ENCODE results near the gene PPDPF. TPM values are rescaled to one million over a fixed set of nuclear protein-coding genes. Genes with fewer than 3 reads are reported as not detected.

Gene PPDPF
- total RNA-seq, 1 experiment from 2014 or later, result 148 TPM

DNA sequence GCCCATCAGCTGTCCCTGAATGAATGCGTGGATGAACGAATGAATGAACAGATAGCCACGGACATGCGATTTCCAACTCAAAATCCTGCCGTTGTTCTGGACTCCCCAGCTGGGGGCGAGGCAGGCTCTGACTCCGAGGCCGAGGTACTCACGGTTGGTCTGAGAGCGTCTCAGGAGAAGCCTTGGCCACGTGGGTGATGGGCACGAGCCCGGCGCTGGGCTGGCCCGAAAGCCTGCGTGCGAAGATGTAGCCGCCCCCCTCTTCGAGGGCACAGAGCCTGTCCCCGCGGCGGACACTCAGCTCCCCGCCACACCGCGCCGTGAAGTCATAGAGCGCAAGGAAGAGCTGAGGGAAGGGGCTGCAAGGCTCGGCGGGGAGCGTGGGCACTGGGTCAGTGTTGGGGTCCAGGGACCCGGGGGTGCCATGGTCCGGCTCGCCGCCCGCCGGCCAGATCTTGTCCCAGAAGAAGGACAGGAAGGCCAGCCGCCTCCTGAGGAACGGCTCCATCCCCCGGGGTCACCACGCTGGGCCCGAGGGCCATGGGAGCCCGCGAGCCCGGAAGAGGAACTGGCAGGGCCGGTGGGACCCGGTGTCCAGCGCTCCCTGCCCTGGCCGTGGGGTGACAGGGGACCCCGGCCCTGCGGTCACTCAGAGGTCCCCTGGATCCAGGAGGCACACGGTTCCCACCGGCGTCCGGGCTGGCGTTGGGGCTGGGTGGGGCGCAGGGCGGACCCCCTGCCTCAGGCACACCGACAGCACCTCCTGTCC, 26.6 kb downstream of the PPDPF start:
- Histone ChIP-seq H3K27ac (ENCODE audit: low read depth, low read length, poor library complexity, severe bottlenecking) (no peak overlapping the region), H3K4me1 (ENCODE audit: insufficient read depth, low read length, poor library complexity, severe bottlenecking) (no peaks in the 10 kb centered on the region), H3K4me3 (ENCODE audit: low read depth, low read length, poor library complexity, severe bottlenecking) (no peak overlapping the region), H3K36me3 (ENCODE audit: insufficient read depth, low read length, poor library complexity, severe bottlenecking) (no peaks in the 10 kb centered on the region), H3K27me3 (replicated peaks; ENCODE audit: insufficient read depth, low read depth, low read length, poor library complexity) (peaks cover 48% of the 10 kb centered on the region), H3K9me3 (ENCODE audit: low read depth, low read length, poor library complexity, severe bottlenecking) (no peaks in the 10 kb centered on the region)
- intact Hi-C loops (cut with micrococcal nuclease; ENCODE audit: unreplicated experiment), result no loop called here
- DNase-seq (ENCODE audit: low spot score), result no peak
- POLR2A ChIA-PET (ENCODE audit: low non-redundant PET), result no interaction called here
- no TSS peak for BruUV-seq (replicated peaks)
- TF ChIP-seq, protein P1, sequence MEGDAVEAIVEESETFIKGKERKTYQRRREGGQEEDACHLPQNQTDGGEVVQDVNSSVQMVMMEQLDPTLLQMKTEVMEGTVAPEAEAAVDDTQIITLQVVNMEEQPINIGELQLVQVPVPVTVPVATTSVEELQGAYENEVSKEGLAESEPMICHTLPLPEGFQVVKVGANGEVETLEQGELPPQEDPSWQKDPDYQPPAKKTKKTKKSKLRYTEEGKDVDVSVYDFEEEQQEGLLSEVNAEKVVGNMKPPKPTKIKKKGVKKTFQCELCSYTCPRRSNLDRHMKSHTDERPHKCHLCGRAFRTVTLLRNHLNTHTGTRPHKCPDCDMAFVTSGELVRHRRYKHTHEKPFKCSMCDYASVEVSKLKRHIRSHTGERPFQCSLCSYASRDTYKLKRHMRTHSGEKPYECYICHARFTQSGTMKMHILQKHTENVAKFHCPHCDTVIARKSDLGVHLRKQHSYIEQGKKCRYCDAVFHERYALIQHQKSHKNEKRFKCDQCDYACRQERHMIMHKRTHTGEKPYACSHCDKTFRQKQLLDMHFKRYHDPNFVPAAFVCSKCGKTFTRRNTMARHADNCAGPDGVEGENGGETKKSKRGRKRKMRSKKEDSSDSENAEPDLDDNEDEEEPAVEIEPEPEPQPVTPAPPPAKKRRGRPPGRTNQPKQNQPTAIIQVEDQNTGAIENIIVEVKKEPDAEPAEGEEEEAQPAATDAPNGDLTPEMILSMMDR (conservative IDR thresholded peaks at IDR 0.05; ENCODE audit: low read depth, low read length), result no peak
- TF ChIP-seq EZH2 (IDR thresholded peaks at IDR 0.05; ENCODE audit: borderline replicate concordance, low read depth, low read length, poor library complexity, severe bottlenecking), result peak; percentile 51
- CTCF ChIA-PET, result no interaction called here

DNA sequence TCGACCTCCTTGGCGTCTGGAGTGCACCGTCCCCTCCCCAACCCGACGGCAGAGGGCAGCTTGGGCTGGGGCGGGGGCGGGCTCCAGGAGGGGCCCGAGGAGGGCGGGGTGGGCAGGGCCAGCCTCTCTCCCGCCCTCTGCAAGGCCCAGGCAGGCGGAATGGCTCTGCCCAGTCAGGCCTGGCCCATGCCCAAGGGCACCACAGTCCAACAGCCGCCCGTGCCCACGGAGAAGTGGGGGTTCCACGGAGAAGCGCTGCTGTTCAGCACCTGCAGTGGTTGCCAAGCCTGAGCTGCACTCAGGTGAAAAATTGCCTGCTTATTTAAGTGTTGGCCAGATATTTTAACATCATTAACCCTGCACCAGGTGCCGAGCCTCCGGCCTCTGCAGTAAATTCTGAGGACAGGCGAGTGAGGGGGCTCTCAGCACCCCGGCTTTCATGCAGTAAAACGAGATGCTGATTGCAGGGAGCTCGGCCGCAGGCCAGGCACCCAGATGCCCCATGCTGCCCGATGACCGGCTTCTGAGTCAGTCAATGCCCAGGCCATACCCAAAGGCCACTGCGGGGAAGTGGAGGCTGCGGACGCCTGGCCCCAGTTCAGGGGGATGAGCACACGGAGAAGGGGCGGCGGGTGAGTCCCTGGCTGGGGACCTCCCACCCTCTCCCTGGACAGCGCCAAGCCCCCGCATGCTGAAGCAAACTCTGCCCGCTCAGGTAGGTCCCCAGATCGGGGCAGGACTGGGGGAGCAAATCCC, 27.3 kb downstream of the PPDPF start, which contains the start of gene SRMS:
Gene SRMS (minus strand): TSS at position 25 of the 756 bp plus-strand sequence. CDS start 286 bp downstream, outside the sequence.
- H3K27me3 ChIP-seq (replicated peaks; ENCODE audit: insufficient read depth, low read depth, low read length, poor library complexity), result peaks cover 48% of the 10 kb centered on the region
- POLR2A ChIA-PET (ENCODE audit: low non-redundant PET), result no interaction called here
- no peak for DNase-seq (ENCODE audit: low spot score)
- TF ChIP-seq, protein P1 (conservative IDR thresholded peaks at IDR 0.05; ENCODE audit: low read depth, low read length), result no peak
- TF ChIP-seq EZH2 (IDR thresholded peaks at IDR 0.05; ENCODE audit: borderline replicate concordance, low read depth, low read length, poor library complexity, severe bottlenecking), result no peak
- no peaks in the 10 kb centered on the region for H3K36me3 ChIP-seq (ENCODE audit: insufficient read depth, low read length, poor library complexity, severe bottlenecking)
- peaks cover 4% of the 10 kb centered on the region for H3K4me1 ChIP-seq (ENCODE audit: insufficient read depth, low read length, poor library complexity, severe bottlenecking)
- no TSS peak for BruUV-seq (replicated peaks)
- intact Hi-C loops (cut with micrococcal nuclease; ENCODE audit: unreplicated experiment), result no loop called here
- H3K4me3 ChIP-seq (ENCODE audit: low read depth, low read length, poor library complexity, severe bottlenecking), result no peak within 1 kb of the TSS
- CTCF ChIA-PET, result no interaction called here
- no peak within 1 kb of the TSS for H3K27ac ChIP-seq (ENCODE audit: low read depth, low read length, poor library complexity, severe bottlenecking)
- H3K9me3 ChIP-seq (ENCODE audit: low read depth, low read length, poor library complexity, severe bottlenecking), result no peaks in the 10 kb centered on the region

DNA sequence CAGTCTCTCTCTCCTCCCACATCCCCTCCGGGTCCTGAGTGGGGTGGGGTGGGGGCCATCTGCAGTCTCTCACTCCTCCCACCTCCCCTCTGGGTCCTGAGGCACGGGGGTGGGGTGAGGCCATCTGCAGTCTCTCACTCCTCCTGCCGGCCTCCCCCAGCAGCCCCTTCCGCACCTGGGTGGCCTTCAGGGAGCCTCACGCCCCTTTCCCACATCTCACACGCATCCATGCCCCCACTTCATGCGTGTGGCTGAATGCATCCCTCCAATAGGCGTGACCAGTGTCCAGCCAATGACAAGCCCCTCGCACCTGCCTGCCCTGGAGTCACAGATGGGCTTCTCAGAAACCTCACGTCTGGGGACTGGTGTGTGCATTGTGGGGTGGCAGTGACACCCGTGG, 28.0 kb downstream of the PPDPF start:
- Histone ChIP-seq H3K36me3 (ENCODE audit: insufficient read depth, low read length, poor library complexity, severe bottlenecking) (no peaks in the 10 kb centered on the region), H3K27ac (ENCODE audit: low read depth, low read length, poor library complexity, severe bottlenecking) (no peak overlapping the region), H3K27me3 (replicated peaks; ENCODE audit: insufficient read depth, low read depth, low read length, poor library complexity) (peaks cover 48% of the 10 kb centered on the region), H3K9me3 (ENCODE audit: low read depth, low read length, poor library complexity, severe bottlenecking) (no peaks in the 10 kb centered on the region), H3K4me1 (ENCODE audit: insufficient read depth, low read length, poor library complexity, severe bottlenecking) (peaks cover 6% of the 10 kb centered on the region), H3K4me3 (ENCODE audit: low read depth, low read length, poor library complexity, severe bottlenecking) (no peak overlapping the region)
- ChIA-PET POLR2A (ENCODE audit: low non-redundant PET) (no interaction called here), CTCF (no interaction called here)
- intact Hi-C loops (cut with micrococcal nuclease; ENCODE audit: unreplicated experiment), result no loop called here
- TF ChIP-seq, protein P1 (conservative IDR thresholded peaks at IDR 0.05; ENCODE audit: low read depth, low read length), result no peak
- no peak for TF ChIP-seq EZH2 (IDR thresholded peaks at IDR 0.05; ENCODE audit: borderline replicate concordance, low read depth, low read length, poor library complexity, severe bottlenecking)
- DNase-seq (ENCODE audit: low spot score), result no peak
- BruUV-seq (replicated peaks), result no TSS peak
